ENCODE measurements around the gene ZBTB49.

GRCh38 chr4:4328840-4329239 lies 38.8 kb downstream of the ZBTB49 start:
- no peak for TF ChIP-seq CTCF (IDR thresholded peaks at IDR 0.05; ENCODE audit: extremely low read depth in 1 of 2, insufficient read depth in 1 of 2, low read depth in 1 of 2, low read length in 2 of 2)
- no peak for TF ChIP-seq POLR2A (IDR thresholded peaks at IDR 0.05; ENCODE audit: low read depth, low read length)
- TF ChIP-seq MAX (IDR thresholded peaks at IDR 0.05; ENCODE audit: insufficient read depth, insufficient read length), result no peak
- no peak for TF ChIP-seq JUN (IDR thresholded peaks at IDR 0.05; ENCODE audit: borderline replicate concordance, insufficient read depth, insufficient read length, low read depth)
- no peak for TF ChIP-seq MYC (IDR thresholded peaks at IDR 0.05; ENCODE audit: low read depth, low read length)

All from endothelial cell of umbilical vein (primary cell).